HCT116 (cell line): ENCODE results near the gene WDR45.
A peak's percentile ranks its signal among the peaks of the same experiment; 100 is the strongest.

Experiments
- CTCF ChIP-seq, 3 experiments: fragments of 200-600 bp in 1 of 3; sonication (generic) in 1 of 3; IDR thresholded peaks in 2 of 3; conservative IDR thresholded peaks in 1 of 3; 2 replicates each; pipeline ENCODE4 v1.5.1; 2012 to 2017; ENCODE audit warnings: low read depth in 2 of 3, low read length in 2 of 3, antibody characterized with exemption in 1 of 3, borderline replicate concordance in 1 of 3, control low read depth in 1 of 3, mild to moderate bottlenecking in 1 of 3, mixed read lengths in 1 of 3, mixed run types in 1 of 3, moderate library complexity in 1 of 3; ENCODE audit not compliant: insufficient read depth in 1 of 3
- EGR1 ChIP-seq: IDR thresholded peaks from 2 replicates; pipeline ENCODE4 v1.6.1; 2012; ENCODE audit warnings: low read depth
- EZH2 ChIP-seq: fragments of 200-600 bp; sonication (generic); IDR thresholded peaks from 2 replicates; pipeline ENCODE4 v1.6.1; 2017; ENCODE audit warnings: antibody characterized with exemption, mixed run types
- EZH2phosphoT487 ChIP-seq: fragments of 200-600 bp; IDR thresholded peaks from 2 replicates; pipeline ENCODE4 v1.6.1; 2018; ENCODE audit warnings: antibody characterized with exemption, borderline replicate concordance
- JUND ChIP-seq: IDR thresholded peaks from 2 replicates; pipeline ENCODE4 v1.6.1; 2012
- POLR2A ChIP-seq: IDR thresholded peaks from 2 replicates; pipeline ENCODE4 v1.7.0; 2011; ENCODE audit warnings: borderline replicate concordance; ENCODE audit not compliant: insufficient read depth, insufficient read length; ENCODE audit errors: extremely low read depth
- POLR2AphosphoS5 ChIP-seq: IDR thresholded peaks from 2 replicates; pipeline ENCODE4 v1.6.1; 2011; ENCODE audit warnings: mild to moderate bottlenecking, low read depth, low read length, moderate library complexity
- RAD21 ChIP-seq: IDR thresholded peaks from 2 replicates; pipeline ENCODE4 v1.6.1; 2012; ENCODE audit warnings: low read depth, mild to moderate bottlenecking
- SIN3A ChIP-seq: IDR thresholded peaks from 2 replicates; pipeline ENCODE4 v1.6.1; 2012; ENCODE audit warnings: low read depth
- SP1 ChIP-seq: IDR thresholded peaks from 2 replicates; pipeline ENCODE4 v1.6.1; 2012; ENCODE audit warnings: low read depth
- ZFX ChIP-seq: fragments of 450-650 bp; IDR thresholded peaks from 2 replicates; pipeline ENCODE4 v1.6.1; 2017
- TF ChIP-seq, protein P1 (sequence below): IDR thresholded peaks from 2 replicates; pipeline ENCODE4 v1.6.1; 2012
- TF ChIP-seq, protein P2 (sequence below): IDR thresholded peaks from 2 replicates; pipeline ENCODE4 v1.6.1; 2012

DNA sequence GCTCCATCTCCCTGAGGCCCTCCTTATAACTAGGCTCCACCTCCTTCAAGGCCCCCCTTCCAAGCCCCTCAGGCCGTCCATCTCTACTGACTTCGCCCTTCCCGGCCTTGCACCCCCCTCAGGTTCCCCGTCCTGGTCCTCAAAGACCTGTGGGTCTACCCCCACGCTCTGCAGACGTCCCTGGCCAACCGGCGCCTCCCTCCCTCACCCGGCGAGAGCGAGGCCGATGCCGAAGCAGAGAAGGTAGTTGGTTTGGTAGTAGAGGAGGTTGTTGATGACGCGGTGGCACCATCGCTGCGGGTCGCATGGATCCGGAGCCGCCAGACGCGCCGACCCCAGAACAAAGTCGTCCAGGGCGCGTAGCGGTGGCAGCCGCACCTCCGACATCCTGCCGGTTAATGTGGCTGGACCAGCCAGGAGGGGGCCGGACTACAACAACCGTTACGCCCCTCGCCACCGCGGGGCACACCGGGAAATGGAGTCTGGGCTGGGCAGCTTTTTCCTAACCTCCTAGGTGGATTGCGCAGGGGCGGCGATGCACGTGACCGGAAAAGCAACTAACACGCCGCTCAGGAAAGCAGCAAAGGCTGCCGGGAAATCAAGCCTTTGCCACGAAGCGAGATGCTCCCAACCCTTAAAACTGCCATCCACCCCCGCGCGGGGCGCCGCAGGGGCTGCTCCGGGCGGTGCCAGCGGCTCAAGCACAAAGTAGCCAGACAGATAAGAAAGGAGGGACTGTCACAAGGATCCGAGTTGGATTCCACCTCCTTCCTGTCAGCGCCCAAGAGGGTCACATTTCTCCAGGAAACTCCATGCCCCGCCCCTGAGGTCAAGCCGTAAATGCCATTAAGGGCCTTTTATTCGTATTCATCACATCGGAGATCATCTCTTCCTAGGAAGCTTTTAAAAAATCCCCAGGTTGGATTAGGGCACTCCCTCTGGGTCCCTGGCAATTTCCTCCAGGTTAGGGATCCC, 5.8 kb downstream of the WDR45 start, which contains the start of gene PRAF2:
- TF ChIP-seq CTCF (IDR thresholded peaks at IDR 0.05 in 2 of 3, conservative IDR thresholded peaks at IDR 0.05 in 1 of 3; ENCODE audit: borderline replicate concordance in 1 of 3, insufficient read depth in 1 of 3, low read depth in 2 of 3, low read length in 2 of 3), result no peak
- TF ChIP-seq EZH2phosphoT487, result no peak
- TF ChIP-seq POLR2AphosphoS5, result peak; percentile 81
- no peak for TF ChIP-seq SIN3A
- no peak for TF ChIP-seq SP1
- TF ChIP-seq, protein P1, sequence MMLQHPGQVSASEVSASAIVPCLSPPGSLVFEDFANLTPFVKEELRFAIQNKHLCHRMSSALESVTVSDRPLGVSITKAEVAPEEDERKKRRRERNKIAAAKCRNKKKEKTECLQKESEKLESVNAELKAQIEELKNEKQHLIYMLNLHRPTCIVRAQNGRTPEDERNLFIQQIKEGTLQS, result no peak
- TF ChIP-seq EZH2, result no peak
- TF ChIP-seq, protein P2, sequence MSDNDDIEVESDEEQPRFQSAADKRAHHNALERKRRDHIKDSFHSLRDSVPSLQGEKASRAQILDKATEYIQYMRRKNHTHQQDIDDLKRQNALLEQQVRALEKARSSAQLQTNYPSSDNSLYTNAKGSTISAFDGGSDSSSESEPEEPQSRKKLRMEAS, result no peak
- peak; percentile 29 for TF ChIP-seq POLR2A
- no peak for TF ChIP-seq RAD21
- no peak for TF ChIP-seq EGR1
- no peak for TF ChIP-seq JUND
- TF ChIP-seq ZFX, result no peak
